ENCODE results near the gene GPC6. TPM values are rescaled to one million over a fixed set of nuclear protein-coding genes. Genes with fewer than 3 reads are reported as not detected.

The GPC6 gene
- polyA plus RNA-seq, 1 of the 3 experiments (the other 2 are of a cell fraction): 6.7 TPM

- TF ChIP-seq PBX3 (IDR thresholded peaks at IDR 0.05): peak; percentile 91
- TF ChIP-seq MAX (IDR thresholded peaks at IDR 0.05; ENCODE audit: low read depth): peak; percentile 14; the same call in 1 of the 2 replicates
- TF ChIP-seq USF2 (IDR thresholded peaks at IDR 0.05; ENCODE audit: borderline replicate concordance, low read depth, low read length): no peak
- no peak for TF ChIP-seq ELF1 (IDR thresholded peaks at IDR 0.05)
- TF ChIP-seq TCF12 (IDR thresholded peaks at IDR 0.05): peak; percentile 80
- peak; percentile 40; the same call in 1 of the 2 replicates for TF ChIP-seq TAF1 (IDR thresholded peaks at IDR 0.05; ENCODE audit: borderline replicate concordance, low read depth, low read length)
- TF ChIP-seq FOXM1 (IDR thresholded peaks at IDR 0.05; ENCODE audit: low read depth): peak; percentile 82
- peak; percentile 15 to 93; a peak in 2 of 4 replicates for TF ChIP-seq EP300 (IDR thresholded peaks at IDR 0.05; ENCODE audit: borderline replicate concordance in 1 of 2, low read depth in 1 of 2, low read length in 1 of 2)
- no peak for TF ChIP-seq CTCF (IDR thresholded peaks at IDR 0.05)
- TF ChIP-seq USF1 (IDR thresholded peaks at IDR 0.05; ENCODE audit: borderline replicate concordance, low read depth): no peak
- TF ChIP-seq SIN3A (IDR thresholded peaks at IDR 0.05; ENCODE audit: borderline replicate concordance, low read depth, low read length): peak; percentile 37; the same call in 1 of the 2 replicates
- no peak for TF ChIP-seq EZH2phosphoT487 (IDR thresholded peaks at IDR 0.05; ENCODE audit: borderline replicate concordance, low read depth)
- peak; percentile 46; the same call in 1 of the 2 replicates for TF ChIP-seq REST (IDR thresholded peaks at IDR 0.05; ENCODE audit: low read depth, low read length)
- no peak for TF ChIP-seq CHD2 (IDR thresholded peaks at IDR 0.05; ENCODE audit: low read length, partially characterized antibody)
- no peak for TF ChIP-seq GATA2 (CRISPR knock-in tag; IDR thresholded peaks at IDR 0.05)
- peak; percentile 81; the same call in 1 of the 2 replicates for TF ChIP-seq YY1 (IDR thresholded peaks at IDR 0.05; ENCODE audit: low read depth)
- TF ChIP-seq FOSL2 (IDR thresholded peaks at IDR 0.05; ENCODE audit: borderline replicate concordance, low read depth): peak; percentile 86
- TF ChIP-seq RXRA (IDR thresholded peaks at IDR 0.05; ENCODE audit: borderline replicate concordance, low read depth): peak; percentile 71; the same call in 1 of the 2 replicates
- no peak for TF ChIP-seq FOXJ3 (CRISPR knock-in tag; IDR thresholded peaks at IDR 0.05)
- TF ChIP-seq NRF1 (IDR thresholded peaks at IDR 0.05; ENCODE audit: low read depth, low read length): no peak
- TF ChIP-seq MXI1 (IDR thresholded peaks at IDR 0.05; ENCODE audit: low read depth, low read length): no peak
- TF ChIP-seq MEF2A (IDR thresholded peaks at IDR 0.05; ENCODE audit: borderline replicate concordance, low read depth): no peak
Observed at GRCh38 chr13:94309997-94310855, 1083.6 kb downstream of the GPC6 start (continued).
